Measurements from ENCODE around the gene CT47C1. TPM values are rescaled to one million over a fixed set of nuclear protein-coding genes. Genes with fewer than 3 reads are reported as not detected.

The CT47C1 gene
- total RNA-seq, 5 donors from 2014 or later (not counting 1 experiment from before 2014, with no cell fraction given): not detected

GRCh38 chrX:119069762-119070161 is 3.0 kb upstream of the CT47C1 start:
- Mint-ChIP-seq H3K27me3 (peaks cover 0 to 6% of the 10 kb centered on the region in 2 donors), H3K4me3 (no peak overlapping the region), H3K9me3 (no peaks in the 10 kb centered on the region), H3K36me3 (no peaks in the 10 kb centered on the region), H3K27ac (no peak overlapping the region), H3K4me1 (no peaks in the 10 kb centered on the region)
- no peak for ATAC-seq (replicated peaks in 1 of 4)
- 100% methylated on average over 1 of the region's 1 CpG for WGBS (ENCODE audit: insufficient coverage)
- H3K9me3 ChIP-seq: no peaks in the 10 kb centered on the region
- no peaks in the 10 kb centered on the region for H3K36me3 ChIP-seq (ENCODE audit: control insufficient read depth in 2 of 2, extremely low read depth in 1 of 2, insufficient read depth in 1 of 2, low read length in 1 of 2)
- H3K4me1 ChIP-seq (ENCODE audit: control insufficient read depth in 1 of 2, extremely low read depth in 1 of 2, insufficient read depth in 2 of 2, low read length in 2 of 2): no peaks in the 10 kb centered on the region
- POLR2A ChIA-PET: no interaction called here
- H3K4me3 ChIP-seq (ENCODE audit: control insufficient read depth in 1 of 2, extremely low read depth in 1 of 2, low read length in 1 of 2): no peak overlapping the region
- peaks cover 0 to 3% of the 10 kb centered on the region in 2 experiments for H3K27me3 ChIP-seq (replicated peaks in 1 of 2; ENCODE audit: control insufficient read depth in 2 of 2, extremely low read depth in 1 of 2, insufficient read depth in 2 of 2, low read length in 1 of 2)
- CTCF ChIA-PET: no interaction called here
- no peak for DNase-seq
- H3K27ac ChIP-seq (ENCODE audit: low read length): no peak overlapping the region

- H3K27me3 ChIP-seq (replicated peaks in 1 of 2; ENCODE audit: control insufficient read depth in 2 of 2, extremely low read depth in 1 of 2, insufficient read depth in 2 of 2, low read length in 1 of 2): peaks cover 0 to 3% of the 10 kb centered on the region in 2 experiments
- ChIA-PET CTCF (no interaction called here), POLR2A (no interaction called here)
- Mint-ChIP-seq H3K36me3 (no peaks in the 10 kb centered on the region), H3K9me3 (no peaks in the 10 kb centered on the region), H3K4me3 (no peak overlapping the region), H3K27ac (no peak overlapping the region), H3K27me3 (peaks cover 0 to 6% of the 10 kb centered on the region in 2 donors), H3K4me1 (no peaks in the 10 kb centered on the region)
- H3K36me3 ChIP-seq (ENCODE audit: control insufficient read depth in 2 of 2, extremely low read depth in 1 of 2, insufficient read depth in 1 of 2, low read length in 1 of 2): no peaks in the 10 kb centered on the region
- no peaks in the 10 kb centered on the region for H3K9me3 ChIP-seq
- WGBS (ENCODE audit: insufficient coverage): no CpG with 5 or more reads among the region's 2 CpGs
- no peaks in the 10 kb centered on the region for H3K4me1 ChIP-seq (ENCODE audit: control insufficient read depth in 1 of 2, extremely low read depth in 1 of 2, insufficient read depth in 2 of 2, low read length in 2 of 2)
- H3K4me3 ChIP-seq (ENCODE audit: control insufficient read depth in 1 of 2, extremely low read depth in 1 of 2, low read length in 1 of 2): no peak overlapping the region
- no peak overlapping the region for H3K27ac ChIP-seq (ENCODE audit: low read length)
- ATAC-seq (replicated peaks in 1 of 4): no peak
- DNase-seq: no peak
Observed at GRCh38 chrX:119071381-119071780, 1.4 kb upstream of the CT47C1 start.

GRCh38 chrX:119073200-119073905 is 560 bp downstream of the CT47C1 start:
- no peaks in the 10 kb centered on the region for H3K4me1 ChIP-seq (ENCODE audit: control insufficient read depth in 1 of 2, extremely low read depth in 1 of 2, insufficient read depth in 2 of 2, low read length in 2 of 2)
- no peak overlapping the region for H3K4me3 ChIP-seq (ENCODE audit: control insufficient read depth in 1 of 2, extremely low read depth in 1 of 2, low read length in 1 of 2)
- no peaks in the 10 kb centered on the region for H3K9me3 ChIP-seq
- CTCF ChIA-PET: no interaction called here
- no peak for ATAC-seq (replicated peaks in 1 of 4)
- H3K36me3 ChIP-seq (ENCODE audit: control insufficient read depth in 2 of 2, extremely low read depth in 1 of 2, insufficient read depth in 1 of 2, low read length in 1 of 2): no peaks in the 10 kb centered on the region
- Mint-ChIP-seq H3K27me3 (peaks cover 0 to 12% of the 10 kb centered on the region in 2 donors), H3K36me3 (no peaks in the 10 kb centered on the region), H3K4me3 (no peak overlapping the region), H3K9me3 (no peaks in the 10 kb centered on the region), H3K4me1 (no peaks in the 10 kb centered on the region), H3K27ac (no peak overlapping the region)
- 86% methylated on average over 8 of the region's 43 CpGs for WGBS (ENCODE audit: insufficient coverage)
- H3K27me3 ChIP-seq (replicated peaks in 1 of 2; ENCODE audit: control insufficient read depth in 2 of 2, extremely low read depth in 1 of 2, insufficient read depth in 2 of 2, low read length in 1 of 2): peaks cover 0 to 3% of the 10 kb centered on the region in 2 experiments
- no peak overlapping the region for H3K27ac ChIP-seq (ENCODE audit: low read length)
- DNase-seq: no peak
- POLR2A ChIA-PET: no interaction called here

GRCh38 chrX:119073911-119074310 is 1.1 kb downstream of the CT47C1 start:
- no CpG with 5 or more reads among the region's 19 CpGs for WGBS (ENCODE audit: insufficient coverage)
- CTCF ChIA-PET: no interaction called here
- no peak for DNase-seq

GRCh38 chrX:119075270-119076025 is 2.7 kb downstream of the CT47C1 start:
- no peak for ATAC-seq (replicated peaks in 1 of 4)
- no peaks in the 10 kb centered on the region for H3K36me3 ChIP-seq (ENCODE audit: control insufficient read depth in 2 of 2, extremely low read depth in 1 of 2, insufficient read depth in 1 of 2, low read length in 1 of 2)
- H3K27me3 Mint-ChIP-seq: peaks cover 4 to 20% of the 10 kb centered on the region in 2 donors
- POLR2A ChIA-PET: no interaction called here
- no peaks in the 10 kb centered on the region for H3K9me3 Mint-ChIP-seq
- H3K27me3 ChIP-seq (replicated peaks in 1 of 2; ENCODE audit: control insufficient read depth in 2 of 2, extremely low read depth in 1 of 2, insufficient read depth in 2 of 2, low read length in 1 of 2): peaks cover 0 to 3% of the 10 kb centered on the region in 2 experiments
- H3K27ac ChIP-seq (ENCODE audit: low read length): no peak overlapping the region
- H3K4me1 ChIP-seq (ENCODE audit: control insufficient read depth in 1 of 2, extremely low read depth in 1 of 2, insufficient read depth in 2 of 2, low read length in 2 of 2): no peaks in the 10 kb centered on the region
- no peak for DNase-seq
- H3K4me1 Mint-ChIP-seq: no peaks in the 10 kb centered on the region
- no peak overlapping the region for H3K27ac Mint-ChIP-seq
- H3K36me3 Mint-ChIP-seq: no peaks in the 10 kb centered on the region
- no peak overlapping the region for H3K4me3 ChIP-seq (ENCODE audit: control insufficient read depth in 1 of 2, extremely low read depth in 1 of 2, low read length in 1 of 2)
- WGBS (ENCODE audit: insufficient coverage): 67% methylated on average over 1 of the region's 3 CpGs
- H3K4me3 Mint-ChIP-seq: no peak overlapping the region
- CTCF ChIA-PET: interaction anchor here (0.6 to 0.7 kb wide), 3 partner anchors 12 to 230 kb away, joined by 3 to 4 read pairs (median 4); no protein-coding TSS in a partner anchor
- no peaks in the 10 kb centered on the region for H3K9me3 ChIP-seq

More at GRCh38 chrX:119073911-119074310, 1.1 kb downstream of the CT47C1 start:
- Histone ChIP-seq H3K9me3 (no peaks in the 10 kb centered on the region), H3K4me1 (ENCODE audit: control insufficient read depth in 1 of 2, extremely low read depth in 1 of 2, insufficient read depth in 2 of 2, low read length in 2 of 2) (no peaks in the 10 kb centered on the region), H3K36me3 (ENCODE audit: control insufficient read depth in 2 of 2, extremely low read depth in 1 of 2, insufficient read depth in 1 of 2, low read length in 1 of 2) (no peaks in the 10 kb centered on the region), H3K4me3 (ENCODE audit: control insufficient read depth in 1 of 2, extremely low read depth in 1 of 2, low read length in 1 of 2) (no peak overlapping the region), H3K27me3 (replicated peaks in 1 of 2; ENCODE audit: control insufficient read depth in 2 of 2, extremely low read depth in 1 of 2, insufficient read depth in 2 of 2, low read length in 1 of 2) (peaks cover 0 to 3% of the 10 kb centered on the region in 2 experiments), H3K27ac (ENCODE audit: low read length) (no peak overlapping the region)
- H3K4me1 Mint-ChIP-seq: no peaks in the 10 kb centered on the region
- H3K4me3 Mint-ChIP-seq: no peak overlapping the region
- ATAC-seq (replicated peaks in 1 of 4): no peak
- H3K27ac Mint-ChIP-seq: no peak overlapping the region
- H3K9me3 Mint-ChIP-seq: no peaks in the 10 kb centered on the region
- no peaks in the 10 kb centered on the region for H3K36me3 Mint-ChIP-seq
- peaks cover 0 to 12% of the 10 kb centered on the region in 2 donors for H3K27me3 Mint-ChIP-seq
- POLR2A ChIA-PET: interaction anchor here in 1 of 2 donors (0.7 kb wide), 1 partner anchor 9 kb away, joined by 5 read pairs; no protein-coding TSS in a partner anchor

- Histone ChIP-seq H3K27ac (ENCODE audit: low read length) (no peak overlapping the region), H3K4me1 (ENCODE audit: control insufficient read depth in 1 of 2, extremely low read depth in 1 of 2, insufficient read depth in 2 of 2, low read length in 2 of 2) (no peaks in the 10 kb centered on the region), H3K27me3 (replicated peaks in 1 of 2; ENCODE audit: control insufficient read depth in 2 of 2, extremely low read depth in 1 of 2, insufficient read depth in 2 of 2, low read length in 1 of 2) (peaks cover 0 to 4% of the 10 kb centered on the region in 2 experiments), H3K4me3 (ENCODE audit: control insufficient read depth in 1 of 2, extremely low read depth in 1 of 2, low read length in 1 of 2) (no peak overlapping the region), H3K9me3 (no peaks in the 10 kb centered on the region), H3K36me3 (ENCODE audit: control insufficient read depth in 2 of 2, extremely low read depth in 1 of 2, insufficient read depth in 1 of 2, low read length in 1 of 2) (no peaks in the 10 kb centered on the region)
- ChIA-PET CTCF (interaction anchor here in 1 of 2 donors (0.5 kb wide), 1 partner anchor 16 kb away, joined by 7 read pairs; no protein-coding TSS in a partner anchor), POLR2A (no interaction called here)
- no CpG with 5 or more reads among the region's 1 CpG for WGBS (ENCODE audit: insufficient coverage)
- Mint-ChIP-seq H3K36me3 (no peaks in the 10 kb centered on the region), H3K27me3 (peaks cover 4 to 26% of the 10 kb centered on the region in 2 donors), H3K4me1 (no peaks in the 10 kb centered on the region), H3K9me3 (no peaks in the 10 kb centered on the region), H3K27ac (no peak overlapping the region), H3K4me3 (no peak overlapping the region)
- DNase-seq: no peak
- no peak for ATAC-seq (replicated peaks in 1 of 4)
Observed at GRCh38 chrX:119082278-119082677, 9.5 kb downstream of the CT47C1 start.

Measured in T-cell (primary cell).